Mesodermal cell (in vitro differentiated cells): ENCODE data around the gene LENG9.

Experiments used
- H3K27ac ChIP-seq: 2 replicates; pipeline ENCODE4 v1.7.0; 2013; ENCODE audit warnings: mild to moderate bottlenecking, low read depth, low read length, moderate library complexity; ENCODE audit not compliant: severe bottlenecking
- H3K36me3 ChIP-seq: 2 replicates; pipeline ENCODE4 v1.7.1; 2013; ENCODE audit warnings: mild to moderate bottlenecking, low read length, moderate library complexity; ENCODE audit not compliant: control insufficient read depth, insufficient read depth
- H3K4me1 ChIP-seq: one replicate; pipeline ENCODE4 v1.7.1; 2013; ENCODE audit warnings: mild to moderate bottlenecking, low read length; ENCODE audit not compliant: insufficient read depth, control insufficient read depth, poor library complexity, severe bottlenecking
- H3K4me3 ChIP-seq: 2 replicates; pipeline ENCODE4 v1.7.0; 2013; ENCODE audit warnings: low read length, control low read depth, mild to moderate bottlenecking; ENCODE audit not compliant: insufficient read depth, poor library complexity, severe bottlenecking; ENCODE audit errors: extremely low read depth
- H3K9me3 ChIP-seq: 2 replicates; pipeline ENCODE4 v1.7.1; 2013; ENCODE audit warnings: mild to moderate bottlenecking, low read length, moderate library complexity; ENCODE audit not compliant: control insufficient read depth
- WGBS, 2 experiments: methylation state at CpG; one replicate each; pipeline ENCODE4 v1.1.5; 2013; ENCODE audit warnings: missing lambda C conversion rate in 2 of 2; ENCODE audit not compliant: insufficient coverage in 2 of 2; 5-methylcytosine and 5-hydroxymethylcytosine counted together

LENG9 gene

GRCh38 chr19:54464630-54465425, 1.2 kb upstream of the LENG9 start:
- Histone ChIP-seq H3K4me1 (peaks cover 13% of the 10 kb centered on the region), H3K9me3 (no peaks in the 10 kb centered on the region), H3K27ac (peak overlapping the region; percentile 82), H3K4me3 (peak overlapping the region; percentile 46), H3K36me3 (peaks cover 23% of the 10 kb centered on the region)
- WGBS, 2 experiments = 8 to 9% methylated on average over 32 to 52 of the region's 87 CpGs

GRCh38 chr19:54464044-54464629, 559 bp upstream of the LENG9 start:
- H3K4me1 ChIP-seq = peaks cover 13% of the 10 kb centered on the region
- H3K27ac ChIP-seq = peak overlapping the region; percentile 82
- no peaks in the 10 kb centered on the region for H3K9me3 ChIP-seq
- H3K4me3 ChIP-seq = peak overlapping the region; percentile 46
- H3K36me3 ChIP-seq = peaks cover 28% of the 10 kb centered on the region
- 0 to 1% methylated on average over 25 to 26 of the region's 26 CpGs for WGBS, 2 experiments

- Histone ChIP-seq H3K4me1 (peaks cover 13% of the 10 kb centered on the region), H3K4me3 (peak overlapping the region; percentile 46), H3K27ac (peak overlapping the region; percentile 82), H3K9me3 (no peaks in the 10 kb centered on the region), H3K36me3 (peaks cover 40% of the 10 kb centered on the region)
- 11 to 18% methylated on average over 78 to 83 of the region's 91 CpGs for WGBS, 2 experiments
These were observed 685 bp downstream of the LENG9 start for GRCh38 chr19:54462655-54463530.

- WGBS, 2 experiments = 90 to 91% methylated on average over 12 to 14 of the region's 15 CpGs
- Histone ChIP-seq H3K9me3 (no peaks in the 10 kb centered on the region), H3K36me3 (peaks cover 47% of the 10 kb centered on the region), H3K27ac (peak overlapping the region; percentile 82), H3K4me3 (peak overlapping the region; percentile 46), H3K4me1 (peaks cover 13% of the 10 kb centered on the region)
These were observed 1.4 kb downstream of the LENG9 start for GRCh38 chr19:54462047-54462654.

- Histone ChIP-seq H3K36me3 (peaks cover 52% of the 10 kb centered on the region), H3K4me3 (no peak overlapping the region), H3K9me3 (no peaks in the 10 kb centered on the region), H3K4me1 (peaks cover 13% of the 10 kb centered on the region), H3K27ac (no peak overlapping the region)
- no CpG with 5 or more reads among the region's 3 CpGs for WGBS, 2 experiments
These were observed 2.0 kb downstream of the LENG9 start for GRCh38 chr19:54461613-54462012.

- H3K36me3 ChIP-seq = peaks cover 56% of the 10 kb centered on the region
- peaks cover 13% of the 10 kb centered on the region for H3K4me1 ChIP-seq
- WGBS, 2 experiments = 92 to 93% methylated on average over 10 to 21 of the region's 27 CpGs
- no peak overlapping the region for H3K4me3 ChIP-seq
- no peaks in the 10 kb centered on the region for H3K9me3 ChIP-seq
- H3K27ac ChIP-seq = no peak overlapping the region
These were observed 2.4 kb downstream of the LENG9 start for GRCh38 chr19:54461210-54461609.

GRCh38 chr19:54460230-54461005, 3.2 kb downstream of the LENG9 start:
- Histone ChIP-seq H3K36me3 (peaks cover 64% of the 10 kb centered on the region), H3K9me3 (no peaks in the 10 kb centered on the region), H3K4me1 (peaks cover 13% of the 10 kb centered on the region), H3K4me3 (no peak overlapping the region), H3K27ac (no peak overlapping the region)
- 95% methylated on average over 17 to 22 of the region's 39 CpGs for WGBS, 2 experiments

GRCh38 chr19:54459282-54460229, 4.0 kb downstream of the LENG9 start:
- Histone ChIP-seq H3K9me3 (no peaks in the 10 kb centered on the region), H3K4me1 (peaks cover 13% of the 10 kb centered on the region), H3K4me3 (no peak overlapping the region), H3K27ac (no peak overlapping the region), H3K36me3 (peaks cover 73% of the 10 kb centered on the region)
- 96 to 98% methylated on average over 14 to 15 of the region's 16 CpGs for WGBS, 2 experiments

GRCh38 chr19:54458648-54459281, 4.8 kb downstream of the LENG9 start:
- Histone ChIP-seq H3K4me3 (no peak overlapping the region), H3K4me1 (peaks cover 13% of the 10 kb centered on the region), H3K9me3 (no peaks in the 10 kb centered on the region), H3K36me3 (peaks cover 81% of the 10 kb centered on the region), H3K27ac (no peak overlapping the region)
- WGBS, 2 experiments = 97 to 98% methylated on average over 10 to 11 of the region's 11 CpGs
